Sigmoid colon (tissue), 4 donors: ENCODE data around the gene HSPG2.
"Not testable (repeated sequence)": the region's sequence is repeated elsewhere in the genome, so short reads cannot be mapped to it uniquely, and the experiment has no call there.

Source experiments
- CTCF ChIP-seq, 4 experiments: fragments of 450-650 bp in 3 of 4; fragments of 200-600 bp in 1 of 4; IDR thresholded peaks; one replicate each; pipeline ENCODE4 v1.5.1; 2016 to 2019; ENCODE audit warnings: antibody characterized with exemption in 4 of 4, mild to moderate bottlenecking in 3 of 4, moderate library complexity in 2 of 4
- EP300 ChIP-seq, 4 donors: sonication (generic); formaldehyde crosslinking; IDR thresholded peaks; one replicate each; pipeline ENCODE4 v1.6.1; 2017; ENCODE audit warnings: antibody characterized with exemption in 4 of 4

- TF ChIP-seq CTCF, EP300 (IDR thresholded peaks at IDR 0.05): not testable (repeated sequence)
Observed at GRCh38 chr1:21973948-21974347, 36.8 kb upstream of the HSPG2 start.
